K562 (cell line): ENCODE measurements around the gene USB1. TPM values are rescaled to one million over a fixed set of nuclear protein-coding genes. Genes with fewer than 3 reads are reported as not detected.

Experiments used
- CBFA2T2 ChIP-seq: fragments of 450-650 bp; conservative IDR thresholded peaks from 2 replicates; pipeline ENCODE4 v1.6.1; 2017; ENCODE audit warnings: mild to moderate bottlenecking
- CBX8 ChIP-seq: fragments of 200-600 bp; sonication (generic); IDR thresholded peaks from 2 replicates; pipeline ENCODE4 v1.6.1; 2012; ENCODE audit warnings: borderline replicate concordance, mixed run types, low read depth, mild to moderate bottlenecking, moderate library complexity, mixed read lengths, low read length, control low read depth, inconsistent platforms; ENCODE audit not compliant: poor library complexity, severe bottlenecking; ENCODE audit errors: extremely low read depth
- CCAR2 ChIP-seq: fragments of 200-400 bp; formaldehyde crosslinking; IDR thresholded peaks from 2 replicates; pipeline ENCODE4 v1.6.1; 2017; ENCODE audit warnings: mild to moderate bottlenecking, low read depth, low read length
- ETS1 ChIP-seq: conservative IDR thresholded peaks from 2 replicates; pipeline ENCODE4 v1.6.1; 2011; ENCODE audit warnings: low read depth, mild to moderate bottlenecking, low read length; ENCODE audit not compliant: control insufficient read depth
- EZH2 ChIP-seq: IDR thresholded peaks from 2 replicates; pipeline ENCODE4 v1.6.1; 2012; ENCODE audit warnings: low read depth, mild to moderate bottlenecking, inconsistent platforms, low read length, borderline replicate concordance
- FOXA3 ChIP-seq, 2 experiments: fragments of 450-650 bp in 1 of 2; sonication (generic) in 1 of 2; formaldehyde crosslinking; IDR thresholded peaks in 1 of 2; conservative IDR thresholded peaks in 1 of 2; 2 replicates each; pipeline versions ENCODE4 v1.4.0 to v1.8.0; 2020 to 2022; ENCODE audit warnings: mild to moderate bottlenecking in 2 of 2, missing genetic modification reagents in 1 of 2
- HLTF ChIP-seq: fragments of 450-650 bp; IDR thresholded peaks from 2 replicates; pipeline ENCODE4 v1.6.1; 2016
- JUN ChIP-seq, 2 experiments: sonication (generic) in 1 of 2; formaldehyde crosslinking in 1 of 2; IDR thresholded peaks; 2 replicates each; pipeline versions ENCODE4 v1.6.1 to v1.8.0; 2012 to 2022; ENCODE audit warnings: borderline replicate concordance in 2 of 2, mild to moderate bottlenecking in 2 of 2, improper control_type of control experiment in 1 of 2, low read depth in 1 of 2, low read length in 1 of 2, missing genetic modification reagents in 1 of 2
- MCM5 ChIP-seq: fragments of 450-650 bp; IDR thresholded peaks from 2 replicates; pipeline ENCODE4 v1.6.1; 2016; ENCODE audit warnings: low read depth
- MLX ChIP-seq, 2 experiments: fragments of 450-650 bp in 1 of 2; sonication (generic) in 1 of 2; formaldehyde crosslinking; conservative IDR thresholded peaks; 2 replicates each; pipeline versions ENCODE4 v1.4.0 to v1.8.1; 2020 to 2022; ENCODE audit warnings: mild to moderate bottlenecking in 1 of 2, missing genetic modification reagents in 1 of 2
- SIRT6 ChIP-seq: IDR thresholded peaks from one replicate; pipeline ENCODE4 v1.6.1; 2012; ENCODE audit warnings: low read depth, mild to moderate bottlenecking, control low read depth, inconsistent platforms, low read length, moderate library complexity
- SMAD1 ChIP-seq: fragments of 150-350 bp; IDR thresholded peaks from 2 replicates; pipeline ENCODE4 v1.6.1; 2014; ENCODE audit warnings: low read length, low read depth; ENCODE audit not compliant: partially characterized antibody
- SMAD3 ChIP-seq: fragments of 450-650 bp; formaldehyde crosslinking; conservative IDR thresholded peaks from 2 replicates; pipeline ENCODE4 v1.4.0; 2020; ENCODE audit warnings: mild to moderate bottlenecking
- SMARCA4 ChIP-seq: fragments of 450-650 bp; IDR thresholded peaks from 2 replicates; pipeline ENCODE4 v1.6.1; 2016
- SREBF1 ChIP-seq: fragments of 150-350 bp; IDR thresholded peaks from 2 replicates; pipeline ENCODE4 v1.6.1; 2014; ENCODE audit warnings: antibody characterized with exemption, low read depth, low read length, borderline replicate concordance
- SREBF2 ChIP-seq: sonication (generic); formaldehyde crosslinking; IDR thresholded peaks from 2 replicates; pipeline ENCODE4 v1.4.0; 2020; ENCODE audit warnings: mild to moderate bottlenecking, missing genetic modification reagents
- SRSF3 ChIP-seq: fragments of 200-400 bp; formaldehyde crosslinking; IDR thresholded peaks from 2 replicates; pipeline ENCODE4 v1.6.1; 2016; ENCODE audit warnings: mild to moderate bottlenecking, low read length, moderate library complexity; ENCODE audit not compliant: insufficient read depth
- XRCC3 ChIP-seq: fragments of 450-650 bp; IDR thresholded peaks from 2 replicates; pipeline ENCODE4 v1.6.1; 2017; ENCODE audit warnings: mild to moderate bottlenecking, moderate library complexity
- ZBTB1 ChIP-seq: sonication (generic); formaldehyde crosslinking; IDR thresholded peaks from 2 replicates; pipeline ENCODE4 v1.8.1; 2023; ENCODE audit warnings: missing genetic modification reagents, low read depth, mild to moderate bottlenecking, borderline replicate concordance
- ZBTB33 ChIP-seq: sonication (generic); formaldehyde crosslinking; IDR thresholded peaks from 2 replicates; pipeline ENCODE4 v1.8.1; 2023; ENCODE audit warnings: mild to moderate bottlenecking, missing genetic modification reagents
- ZFP1 ChIP-seq: fragments of 450-650 bp; formaldehyde crosslinking; IDR thresholded peaks from 2 replicates; pipeline ENCODE4 v1.4.0; 2020; ENCODE audit warnings: mild to moderate bottlenecking, mixed read lengths
- ZFPM2 ChIP-seq: fragments of 250-450 bp; sonication (Bioruptor Pico); IDR thresholded peaks from 2 replicates; pipeline ENCODE4 v1.5.1; 2022; ENCODE audit warnings: mild to moderate bottlenecking
- ZNF184 ChIP-seq: sonication (generic); formaldehyde crosslinking; IDR thresholded peaks from 2 replicates; pipeline ENCODE4 v1.5.0; 2020; ENCODE audit warnings: missing genetic modification reagents
- ZNF282 ChIP-seq: sonication (generic); formaldehyde crosslinking; IDR thresholded peaks from 2 replicates; pipeline ENCODE4 v1.8.1; 2023; ENCODE audit warnings: missing genetic modification reagents
- ZNF699 ChIP-seq: fragments of 250-450 bp; sonication (Bioruptor Pico); IDR thresholded peaks from 2 replicates; pipeline ENCODE4 v1.8.0; 2021; ENCODE audit warnings: mild to moderate bottlenecking, moderate library complexity; ENCODE audit not compliant: insufficient replicate concordance
- ZNF79 ChIP-seq: fragments of 250-450 bp; sonication (Bioruptor Pico); IDR thresholded peaks from 2 replicates; pipeline ENCODE4 v1.4.0; 2020; ENCODE audit warnings: low read depth, mild to moderate bottlenecking, moderate library complexity
- polyA plus RNA-seq, 8 experiments: library from polyadenylated mRNA; depleted of rRNA in 4 of 8; stranded (reverse) in 5 of 8; unstranded in 3 of 8; fragments of >200 nt; fragmentation: Nextera tagmentation in 2 of 8; fragmentation: Illumina TruSeq in 1 of 8; extraction: Ambion mirVana in 2 of 8; extraction: Trizol in 1 of 8; gene quantifications; 2 replicates each; pipeline versions ENCODE4 v1.2.1 to v1.2.3, GENCODE V29; 2011 to 2014; ENCODE audit warnings: inconsistent platforms in 1 of 8, missing spikeins in 1 of 8
- total RNA-seq, 7 experiments: library from RNA; depleted of rRNA in 6 of 7; stranded (reverse); fragments of >200 nt in 6 of 7; fragmentation: Illumina TruSeq in 2 of 7; extraction: Trizol in 2 of 7; gene quantifications; 2 replicates each; pipeline versions ENCODE4 v1.2.1 to v1.2.3, GENCODE V29; 2011 to 2021; ENCODE audit warnings: low replicate concordance in 1 of 7

USB1 gene
- total and polyA plus RNA-seq, 9 of the 15 experiments (the other 6 are each of a cell fraction or from before 2014, with no cell fraction given), result 11.6 to 73.6 (median 19.4) TPM

- TF ChIP-seq JUN (IDR thresholded peaks at IDR 0.05; ENCODE audit: borderline replicate concordance, low read depth, low read length) (peak; percentile 94), JUN (CRISPR knock-in tag; IDR thresholded peaks at IDR 0.05; ENCODE audit: borderline replicate concordance) (peak; percentile 81; the same call in 1 of the 2 replicates), SREBF2 (no peak), ZNF184 (CRISPR knock-in tag) (no peak), HLTF (no peak), SRSF3 (no peak), SREBF1 (no peak), CCAR2 (no peak), SMARCA4 (peak; percentile 99), MLX (CRISPR knock-in tag; conservative IDR thresholded peaks at IDR 0.05) (no peak), ZBTB33 (no peak), MCM5 (no peak), XRCC3 (no peak), CBX8 (no peak), CBFA2T2 (peak; percentile 92), ZBTB1 (CRISPR knock-in tag) (no peak), FOXA3 (CRISPR knock-in tag; conservative IDR thresholded peaks at IDR 0.05 in 1 of 2, IDR thresholded peaks at IDR 0.05 in 1 of 2) (no peak), ZNF282 (no peak), SMAD3 (no peak), SIRT6 (no peak), ZNF79 (CRISPR knock-in tag) (no peak), ZFPM2 (CRISPR knock-in tag) (no peak), EZH2 (no peak), ZNF699 (no peak), ZFP1 (CRISPR knock-in tag) (no peak), SMAD1 (no peak), ETS1 (0 out of 2 replicates have a peak, but pooled peaks have one; percentile 35)
Measured at GRCh38 chr16:57976331-57976796, 24.8 kb upstream of the USB1 start (continued).
